ENCODE measurements around the gene CEBPG.

- TF ChIP-seq CTCF (IDR thresholded peaks at IDR 0.05; ENCODE audit: low read depth, low read length), result no peak
- no peak for TF ChIP-seq MYC (IDR thresholded peaks at IDR 0.05; ENCODE audit: low read depth, low read length)
- TF ChIP-seq MAX (IDR thresholded peaks at IDR 0.05; ENCODE audit: low read depth, low read length), result no peak
- no peak for TF ChIP-seq POLR2A (IDR thresholded peaks at IDR 0.05; ENCODE audit: extremely low read depth, insufficient read length)
Measured at GRCh38 chr19:33359581-33359980, 13.9 kb upstream of the CEBPG start.
